ENCODE results near the gene PREB.
A peak's percentile ranks its signal among the peaks of the same experiment; 100 is the strongest.
"Not testable (repeated sequence)": the region's sequence is repeated elsewhere in the genome, so short reads cannot be mapped to it uniquely, and the experiment has no call there.

The PREB gene, protein sequence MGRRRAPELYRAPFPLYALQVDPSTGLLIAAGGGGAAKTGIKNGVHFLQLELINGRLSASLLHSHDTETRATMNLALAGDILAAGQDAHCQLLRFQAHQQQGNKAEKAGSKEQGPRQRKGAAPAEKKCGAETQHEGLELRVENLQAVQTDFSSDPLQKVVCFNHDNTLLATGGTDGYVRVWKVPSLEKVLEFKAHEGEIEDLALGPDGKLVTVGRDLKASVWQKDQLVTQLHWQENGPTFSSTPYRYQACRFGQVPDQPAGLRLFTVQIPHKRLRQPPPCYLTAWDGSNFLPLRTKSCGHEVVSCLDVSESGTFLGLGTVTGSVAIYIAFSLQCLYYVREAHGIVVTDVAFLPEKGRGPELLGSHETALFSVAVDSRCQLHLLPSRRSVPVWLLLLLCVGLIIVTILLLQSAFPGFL

DNA sequence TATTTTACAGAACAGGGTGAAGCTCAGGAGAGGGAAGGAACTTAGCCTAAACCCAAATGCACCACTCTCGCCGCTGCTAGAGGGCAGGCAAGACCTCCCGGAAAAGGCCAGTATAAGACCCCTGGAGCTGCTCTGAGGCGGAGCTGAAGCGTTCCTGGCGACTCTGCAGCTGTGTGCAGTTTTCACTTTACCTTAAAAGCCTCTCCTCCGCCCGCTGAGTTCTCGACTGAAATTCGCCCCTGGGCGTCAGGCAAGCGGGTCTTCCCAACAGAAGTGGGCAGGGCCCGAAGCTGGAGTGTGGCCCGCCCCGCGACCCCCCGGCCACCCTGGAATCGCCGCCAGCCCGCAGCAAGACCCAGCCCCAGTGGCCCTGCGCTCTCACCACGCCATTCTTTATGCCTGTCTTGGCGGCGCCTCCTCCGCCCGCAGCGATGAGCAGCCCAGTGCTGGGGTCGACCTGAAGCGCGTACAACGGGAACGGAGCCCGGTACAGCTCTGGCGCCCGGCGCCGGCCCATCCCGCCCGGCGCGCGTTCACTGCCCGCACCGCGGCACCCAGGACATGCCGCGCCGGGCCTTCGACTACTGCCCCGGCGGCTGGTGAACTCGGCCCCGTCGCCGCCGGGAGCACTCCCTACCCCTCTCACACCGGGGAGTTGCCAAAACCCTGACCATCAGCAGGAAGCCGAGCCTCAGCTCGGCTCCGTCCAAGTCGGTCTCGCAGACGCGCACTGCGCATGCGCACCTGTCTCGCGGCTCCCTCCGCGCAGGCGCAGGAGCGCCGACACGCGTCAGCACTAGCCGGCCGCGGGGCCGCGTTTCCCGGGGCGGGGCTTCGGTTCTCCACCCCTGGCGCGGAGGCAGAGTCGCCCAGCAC lies at the start of gene PREB:
Gene PREB, minus strand, starts transcription at position 732 of the 876 bp plus-strand sequence. Its CDS starts 215 bp downstream, at position 517.
- Histone ChIP-seq H3K36me3 (ENCODE audit: control insufficient read depth, insufficient read depth, low read length) (peaks cover 39% of the 10 kb centered on the region), H3K4me1 (ENCODE audit: control insufficient read depth, insufficient read depth, low read length) (peaks cover 5% of the 10 kb centered on the region; the same call in 1 of the 2 replicates), H3K9me3 (ENCODE audit: control insufficient read depth, insufficient read depth, low read length) (no peaks in the 10 kb centered on the region), H3K27ac (ENCODE audit: low read depth, low read length) (peak within 1 kb of the TSS; percentile 81), H3K9ac (ENCODE audit: low read depth, low read length) (peak within 1 kb of the TSS; percentile 74), H3K27me3 (ENCODE audit: control insufficient read depth, insufficient read depth, low read length) (no peaks in the 10 kb centered on the region), H3K4me3 (ENCODE audit: low read depth, low read length) (peak within 1 kb of the TSS; percentile 97)

DNA sequence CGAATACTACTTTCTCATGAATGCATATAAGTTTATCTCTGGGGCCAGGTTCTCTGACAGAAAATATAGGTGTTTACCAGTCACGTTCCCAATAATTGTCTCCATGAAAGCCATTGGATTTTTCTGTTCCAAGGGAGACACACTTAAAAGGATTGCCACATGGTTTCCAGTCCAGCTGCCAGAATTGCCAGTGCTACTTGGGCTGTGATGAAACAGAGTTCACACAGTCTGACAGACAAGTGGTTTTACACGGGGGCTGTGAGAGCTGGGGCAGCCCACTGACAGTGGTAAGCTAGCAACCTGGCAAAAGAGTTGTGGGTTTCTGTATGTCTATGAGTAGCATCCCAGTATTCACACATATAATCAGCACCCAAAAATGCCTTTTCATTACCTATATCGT lies 49.7 kb upstream of the PREB start:
- Histone ChIP-seq H3K27ac (ENCODE audit: low read depth, low read length) (no peak overlapping the region), H3K9me3 (ENCODE audit: control insufficient read depth, insufficient read depth, low read length) (no peaks in the 10 kb centered on the region), H3K4me3 (ENCODE audit: low read depth, low read length) (no peak overlapping the region), H3K9ac (ENCODE audit: low read depth, low read length) (no peak overlapping the region), H3K27me3 (ENCODE audit: control insufficient read depth, insufficient read depth, low read length) (no peaks in the 10 kb centered on the region), H3K36me3 (ENCODE audit: control insufficient read depth, insufficient read depth, low read length) (no peaks in the 10 kb centered on the region), H3K4me1 (ENCODE audit: control insufficient read depth, insufficient read depth, low read length) (no peaks in the 10 kb centered on the region)

DNA sequence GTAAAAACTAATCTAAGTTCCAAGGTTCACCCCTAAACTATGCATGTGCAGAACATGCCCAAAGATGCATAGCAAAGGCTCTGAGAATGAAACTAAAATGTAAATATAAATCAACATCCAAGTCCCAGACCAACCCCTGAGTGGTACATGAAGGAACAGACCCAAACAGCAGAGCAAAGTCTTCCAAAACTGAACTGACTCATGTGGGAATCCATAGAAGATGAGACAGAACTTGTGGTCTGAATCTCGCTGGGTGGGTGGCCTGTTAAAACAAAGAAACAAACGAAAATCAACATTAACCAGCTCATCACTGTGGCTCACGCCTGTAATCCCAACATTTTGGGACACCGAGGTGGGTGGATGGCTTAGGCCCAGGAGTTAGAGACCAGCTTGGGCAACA lies 47.9 kb upstream of the PREB start:
- no peaks in the 10 kb centered on the region for H3K27me3 ChIP-seq (ENCODE audit: control insufficient read depth, insufficient read depth, low read length)
- H3K9me3 ChIP-seq (ENCODE audit: control insufficient read depth, insufficient read depth, low read length): no peaks in the 10 kb centered on the region
- no peak overlapping the region for H3K4me3 ChIP-seq (ENCODE audit: low read depth, low read length)
- no peak overlapping the region for H3K9ac ChIP-seq (ENCODE audit: low read depth, low read length)
- no peaks in the 10 kb centered on the region for H3K4me1 ChIP-seq (ENCODE audit: control insufficient read depth, insufficient read depth, low read length)
- no peak overlapping the region for H3K27ac ChIP-seq (ENCODE audit: low read depth, low read length)
- H3K36me3 ChIP-seq (ENCODE audit: control insufficient read depth, insufficient read depth, low read length): no peaks in the 10 kb centered on the region

DNA sequence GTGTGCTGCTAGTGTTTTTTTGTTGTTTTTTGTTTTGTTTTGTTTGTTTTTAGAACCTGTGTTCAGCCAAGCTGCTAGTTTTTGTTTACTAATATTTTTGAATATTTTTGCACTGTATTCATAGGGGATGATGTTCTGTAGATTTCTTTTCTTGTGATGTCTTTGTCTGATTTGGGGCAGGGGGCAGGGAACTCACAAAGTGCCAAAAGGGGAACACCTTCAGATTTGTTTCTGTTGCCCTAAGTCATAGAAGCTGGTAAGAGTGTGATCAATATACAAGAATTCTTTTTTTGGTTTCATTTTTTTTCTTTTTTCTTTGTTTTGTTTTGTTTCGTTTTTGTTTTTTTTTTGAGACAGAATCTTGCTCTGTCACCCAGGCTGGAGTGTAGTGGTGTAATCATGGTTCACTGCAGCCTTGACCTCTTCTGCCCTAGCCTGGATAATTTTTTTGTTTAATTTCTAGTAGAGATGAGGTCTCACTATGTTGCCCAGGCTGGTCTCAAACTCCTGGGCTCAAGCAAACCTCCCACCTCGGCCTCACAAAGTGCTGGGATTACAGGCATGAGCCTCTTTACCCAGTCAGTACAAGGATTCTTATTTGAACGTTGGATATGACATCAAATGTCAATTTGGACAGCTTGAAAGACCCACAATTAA lies 45.0 kb upstream of the PREB start:
- H3K36me3 ChIP-seq (ENCODE audit: control insufficient read depth, insufficient read depth, low read length): no peaks in the 10 kb centered on the region
- H3K9ac ChIP-seq (ENCODE audit: low read depth, low read length): no peak overlapping the region
- H3K27ac ChIP-seq (ENCODE audit: low read depth, low read length): no peak overlapping the region
- H3K4me1 ChIP-seq (ENCODE audit: control insufficient read depth, insufficient read depth, low read length): no peaks in the 10 kb centered on the region
- no peaks in the 10 kb centered on the region for H3K9me3 ChIP-seq (ENCODE audit: control insufficient read depth, insufficient read depth, low read length)
- H3K27me3 ChIP-seq (ENCODE audit: control insufficient read depth, insufficient read depth, low read length): no peaks in the 10 kb centered on the region
- no peak overlapping the region for H3K4me3 ChIP-seq (ENCODE audit: low read depth, low read length)

DNA sequence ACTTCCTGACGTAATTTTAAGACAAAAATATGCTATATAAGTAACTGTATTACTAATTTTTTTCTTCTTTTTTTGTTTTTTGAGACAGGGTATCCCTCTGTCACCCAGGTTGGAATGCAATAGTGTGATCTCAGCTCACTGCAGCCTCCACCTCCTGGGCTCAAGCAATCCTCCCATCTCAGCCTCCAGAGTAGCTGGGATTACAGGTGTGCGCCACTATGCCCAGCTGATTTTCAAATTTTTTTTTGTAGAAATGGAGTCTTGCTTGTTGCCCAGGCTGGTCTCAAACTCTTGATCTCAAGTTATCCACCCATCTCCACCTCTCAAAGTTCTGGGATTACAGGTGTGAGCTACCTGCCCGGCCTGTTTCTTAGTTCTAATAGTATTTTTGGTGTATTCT lies 44.0 kb upstream of the PREB start:
- Histone ChIP-seq H3K27me3 (ENCODE audit: control insufficient read depth, insufficient read depth, low read length) (no peaks in the 10 kb centered on the region), H3K27ac (ENCODE audit: low read depth, low read length) (no peak overlapping the region), H3K9me3 (ENCODE audit: control insufficient read depth, insufficient read depth, low read length) (no peaks in the 10 kb centered on the region), H3K9ac (ENCODE audit: low read depth, low read length) (no peak overlapping the region), H3K4me3 (ENCODE audit: low read depth, low read length) (no peak overlapping the region), H3K4me1 (ENCODE audit: control insufficient read depth, insufficient read depth, low read length) (no peaks in the 10 kb centered on the region), H3K36me3 (ENCODE audit: control insufficient read depth, insufficient read depth, low read length) (no peaks in the 10 kb centered on the region)

DNA sequence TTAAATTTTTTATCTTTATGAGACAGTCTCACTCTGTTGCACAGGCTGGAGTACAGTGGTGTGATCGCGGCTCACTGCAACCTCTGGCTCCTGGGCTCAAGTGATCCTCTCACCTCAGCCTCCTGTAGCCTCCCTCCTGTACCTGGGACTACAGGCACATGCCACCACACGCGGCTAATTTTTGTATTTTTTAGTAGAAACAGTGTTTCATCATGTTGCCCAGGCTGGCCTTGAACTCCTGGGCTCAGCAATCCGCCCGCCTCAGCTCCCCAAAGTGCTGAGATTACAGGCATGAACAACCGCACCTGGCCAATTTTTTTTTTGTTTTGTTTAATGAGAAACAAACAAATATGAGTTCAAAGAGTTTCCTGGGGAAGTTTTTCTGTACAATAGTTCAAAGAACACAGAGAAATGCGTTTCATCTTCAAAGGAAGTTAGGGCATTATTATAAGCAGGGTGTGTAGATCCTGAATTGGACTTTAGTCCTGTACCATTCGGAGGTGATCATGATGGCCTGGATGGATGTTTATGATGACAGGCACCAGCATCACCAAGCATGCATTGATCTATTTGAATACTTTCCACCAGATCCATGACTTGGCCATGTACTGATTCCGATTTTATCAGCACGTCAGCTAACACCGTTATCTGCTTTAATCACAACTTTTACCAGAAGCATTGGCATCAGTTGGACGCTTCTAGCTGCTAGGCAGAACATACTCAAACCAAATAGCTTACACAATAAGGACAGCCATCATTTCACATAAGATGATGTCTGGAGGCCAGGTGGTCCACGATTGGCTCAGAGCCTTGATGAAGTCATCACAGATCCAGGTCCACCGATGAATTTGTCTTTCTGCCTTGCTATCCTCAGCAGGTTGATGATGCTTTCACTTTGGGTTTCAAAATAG lies 43.3 kb upstream of the PREB start:
- H3K27me3 ChIP-seq (ENCODE audit: control insufficient read depth, insufficient read depth, low read length): no peaks in the 10 kb centered on the region
- no peaks in the 10 kb centered on the region for H3K4me1 ChIP-seq (ENCODE audit: control insufficient read depth, insufficient read depth, low read length)
- H3K27ac ChIP-seq (ENCODE audit: low read depth, low read length): no peak overlapping the region
- no peaks in the 10 kb centered on the region for H3K36me3 ChIP-seq (ENCODE audit: control insufficient read depth, insufficient read depth, low read length)
- no peak overlapping the region for H3K9ac ChIP-seq (ENCODE audit: low read depth, low read length)
- no peaks in the 10 kb centered on the region for H3K9me3 ChIP-seq (ENCODE audit: control insufficient read depth, insufficient read depth, low read length)
- H3K4me3 ChIP-seq (ENCODE audit: low read depth, low read length): no peak overlapping the region

DNA sequence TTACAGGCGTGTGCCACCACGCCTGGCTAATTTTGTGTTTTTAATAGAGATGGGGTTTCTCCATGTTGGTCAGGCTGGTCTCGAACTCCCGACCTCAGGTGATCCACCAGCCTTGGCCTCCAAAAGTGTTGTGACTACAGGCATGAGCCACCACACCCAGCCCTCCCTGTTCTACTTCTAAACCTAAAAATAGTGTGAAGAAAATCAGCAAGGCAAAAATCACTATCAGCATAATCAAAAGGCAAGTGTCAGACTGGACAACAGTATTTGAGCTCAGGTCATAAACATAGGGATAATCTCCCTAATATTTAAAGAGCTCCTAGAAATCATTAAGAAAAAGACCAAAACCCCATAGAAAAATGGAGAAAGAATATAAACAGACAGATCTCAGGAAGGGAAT lies 41.3 kb upstream of the PREB start:
- not testable (repeated sequence) for H3K27ac ChIP-seq (ENCODE audit: low read depth, low read length); H3K4me3 ChIP-seq (ENCODE audit: low read depth, low read length); H3K9me3 ChIP-seq (ENCODE audit: control insufficient read depth, insufficient read depth, low read length); H3K9ac ChIP-seq (ENCODE audit: low read depth, low read length); H3K36me3 ChIP-seq (ENCODE audit: control insufficient read depth, insufficient read depth, low read length); H3K4me1 ChIP-seq (ENCODE audit: control insufficient read depth, insufficient read depth, low read length); H3K27me3 ChIP-seq (ENCODE audit: control insufficient read depth, insufficient read depth, low read length)

DNA sequence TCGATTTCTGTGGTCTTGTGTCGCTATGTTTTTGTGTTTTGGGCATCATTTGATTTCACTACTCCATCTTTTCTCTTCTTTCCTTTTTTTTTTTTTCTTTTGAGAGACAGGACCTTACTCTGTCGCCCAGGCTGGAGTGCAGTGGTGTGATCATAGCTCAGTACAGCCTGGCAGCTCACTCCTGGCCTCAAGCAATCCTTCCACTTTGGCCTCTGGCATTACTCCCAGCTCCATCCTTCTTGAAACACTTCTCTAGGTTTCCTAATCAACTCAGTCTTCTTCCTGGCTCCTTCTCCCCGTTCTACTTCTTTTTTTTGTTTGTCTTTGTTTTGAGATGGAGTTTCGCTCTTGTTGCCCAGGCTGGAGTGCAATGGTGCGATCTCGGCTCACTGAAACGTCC lies 40.9 kb upstream of the PREB start:
- Histone ChIP-seq H3K36me3 (ENCODE audit: control insufficient read depth, insufficient read depth, low read length) (no peaks in the 10 kb centered on the region), H3K4me3 (ENCODE audit: low read depth, low read length) (no peak overlapping the region), H3K9me3 (ENCODE audit: control insufficient read depth, insufficient read depth, low read length) (no peaks in the 10 kb centered on the region), H3K9ac (ENCODE audit: low read depth, low read length) (no peak overlapping the region), H3K27ac (ENCODE audit: low read depth, low read length) (no peak overlapping the region), H3K4me1 (ENCODE audit: control insufficient read depth, insufficient read depth, low read length) (no peaks in the 10 kb centered on the region), H3K27me3 (ENCODE audit: control insufficient read depth, insufficient read depth, low read length) (no peaks in the 10 kb centered on the region; the same call in 1 of the 2 replicates)

DNA sequence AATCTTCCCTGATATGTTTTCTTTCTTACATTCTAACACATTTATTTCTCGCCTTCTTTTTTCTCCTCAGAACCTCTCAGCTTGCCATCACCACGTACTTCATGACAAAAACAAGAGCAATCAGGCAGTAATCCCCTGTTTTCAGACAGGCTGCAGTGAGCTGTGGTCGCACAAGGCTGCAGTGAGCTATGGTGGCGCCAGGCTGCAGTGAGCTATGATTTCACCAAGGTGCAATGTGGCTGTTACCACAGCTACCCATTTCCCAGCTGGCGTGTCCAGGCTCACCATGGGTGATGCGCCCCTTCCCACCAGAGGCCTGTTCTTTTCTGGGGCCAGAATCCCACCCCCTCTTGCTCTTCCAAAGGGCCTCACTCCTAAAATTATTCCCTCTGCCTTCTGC lies 40.2 kb upstream of the PREB start:
- H3K4me3 ChIP-seq (ENCODE audit: low read depth, low read length): no peak overlapping the region
- H3K27me3 ChIP-seq (ENCODE audit: control insufficient read depth, insufficient read depth, low read length): no peaks in the 10 kb centered on the region; the same call in 1 of the 2 replicates
- no peak overlapping the region for H3K9ac ChIP-seq (ENCODE audit: low read depth, low read length)
- H3K36me3 ChIP-seq (ENCODE audit: control insufficient read depth, insufficient read depth, low read length): no peaks in the 10 kb centered on the region
- no peaks in the 10 kb centered on the region for H3K9me3 ChIP-seq (ENCODE audit: control insufficient read depth, insufficient read depth, low read length)
- H3K27ac ChIP-seq (ENCODE audit: low read depth, low read length): no peak overlapping the region
- no peaks in the 10 kb centered on the region for H3K4me1 ChIP-seq (ENCODE audit: control insufficient read depth, insufficient read depth, low read length)

DNA sequence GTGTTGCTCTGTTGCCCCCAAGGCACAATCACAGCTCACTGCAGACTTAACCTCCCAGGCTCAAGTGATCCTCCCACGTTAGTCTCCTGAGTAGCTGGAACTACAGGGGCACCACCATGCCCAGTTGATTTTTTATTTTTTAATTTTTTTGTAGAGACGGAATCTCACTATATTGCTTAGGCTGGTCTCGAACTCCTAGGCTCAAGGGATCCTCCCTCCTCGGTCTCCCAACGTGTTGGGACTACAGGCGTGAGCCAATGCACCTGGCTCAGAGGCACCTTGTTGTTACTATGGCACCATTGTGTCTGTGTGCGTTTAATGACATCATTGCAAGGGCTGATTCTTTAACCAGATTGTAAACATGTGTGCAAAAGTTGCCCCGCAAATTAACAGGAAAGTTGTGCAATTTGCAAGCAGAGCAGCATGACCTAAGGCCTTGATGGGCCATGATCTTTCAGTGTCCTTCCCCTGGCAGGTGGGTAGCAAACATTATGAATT lies 37.0 kb upstream of the PREB start:
- Histone ChIP-seq H3K4me3 (ENCODE audit: low read depth, low read length) (no peak overlapping the region), H3K36me3 (ENCODE audit: control insufficient read depth, insufficient read depth, low read length) (no peaks in the 10 kb centered on the region), H3K9ac (ENCODE audit: low read depth, low read length) (no peak overlapping the region), H3K9me3 (ENCODE audit: control insufficient read depth, insufficient read depth, low read length) (no peaks in the 10 kb centered on the region), H3K27me3 (ENCODE audit: control insufficient read depth, insufficient read depth, low read length) (no peaks in the 10 kb centered on the region; the same call in 1 of the 2 replicates), H3K4me1 (ENCODE audit: control insufficient read depth, insufficient read depth, low read length) (no peaks in the 10 kb centered on the region), H3K27ac (ENCODE audit: low read depth, low read length) (no peak overlapping the region)

All from HUES48 (cell line).